ENCODE measurements around the gene DNAJC11.
"Not testable (repeated sequence)": the region's sequence is repeated elsewhere in the genome, so short reads cannot be mapped to it uniquely, and the experiment has no call there.

Gene DNAJC11

GRCh38 chr1:6695868-6696267 lies 5.7 kb downstream of the DNAJC11 start:
- DNase-seq: no peak

GRCh38 chr1:6694121-6694713 lies 7.4 kb downstream of the DNAJC11 start:
- no peak for DNase-seq

GRCh38 chr1:6692956-6693355 lies 8.7 kb downstream of the DNAJC11 start:
- DNase-seq: no peak

- no peak for DNase-seq
Observed at GRCh38 chr1:6691507-6691906, 10.1 kb downstream of the DNAJC11 start.

GRCh38 chr1:6690186-6690585 lies 11.4 kb downstream of the DNAJC11 start:
- no peak for DNase-seq

GRCh38 chr1:6688757-6689156 lies 12.9 kb downstream of the DNAJC11 start:
- DNase-seq: no peak

GRCh38 chr1:6688001-6688400 lies 13.6 kb downstream of the DNAJC11 start:
- no peak for DNase-seq

GRCh38 chr1:6686294-6686693 lies 15.3 kb downstream of the DNAJC11 start:
- DNase-seq: no peak

- DNase-seq: no peak
Observed at GRCh38 chr1:6685381-6685780, 16.2 kb downstream of the DNAJC11 start.

- DNase-seq: no peak
Observed at GRCh38 chr1:6683434-6683833, 18.2 kb downstream of the DNAJC11 start.

GRCh38 chr1:6675941-6676340 lies 25.7 kb downstream of the DNAJC11 start:
- no peak for DNase-seq

GRCh38 chr1:6674771-6675170 lies 26.8 kb downstream of the DNAJC11 start:
- DNase-seq: no peak

- DNase-seq: no peak
Observed at GRCh38 chr1:6673816-6674398, 27.7 kb downstream of the DNAJC11 start.

GRCh38 chr1:6672558-6672957 lies 29.1 kb downstream of the DNAJC11 start:
- no peak for DNase-seq

- DNase-seq: no peak
Observed at GRCh38 chr1:6668503-6668902, 33.1 kb downstream of the DNAJC11 start.

- DNase-seq: no peak
Observed at GRCh38 chr1:6667139-6667538, 34.5 kb downstream of the DNAJC11 start.

- DNase-seq: no peak
Observed at GRCh38 chr1:6666696-6667095, 34.9 kb downstream of the DNAJC11 start.

- not testable (repeated sequence) for DNase-seq
Observed at GRCh38 chr1:6662468-6662867, 39.1 kb downstream of the DNAJC11 start.

- DNase-seq: no peak
Observed at GRCh38 chr1:6660415-6661049, 41.1 kb downstream of the DNAJC11 start.

- no peak for DNase-seq
Observed at GRCh38 chr1:6658359-6659060, 43.1 kb downstream of the DNAJC11 start.

- no peak for DNase-seq
Observed at GRCh38 chr1:6657138-6657537, 44.5 kb downstream of the DNAJC11 start.

- no peak for DNase-seq
Observed at GRCh38 chr1:6653436-6654290, 48.0 kb downstream of the DNAJC11 start.

GRCh38 chr1:6652986-6653385 lies 48.6 kb downstream of the DNAJC11 start:
- no peak for DNase-seq

Data from NCI-H1436 (cell line).